A673 (cell line): ENCODE data around the gene ZDHHC16. TPM values are rescaled to one million over a fixed set of nuclear protein-coding genes. Genes with fewer than 3 reads are reported as not detected.

Source experiments
- BruUV-seq: library from RNA; stranded (reverse); fragments of 400-500 nt; replicated peaks from 2 replicates; lab custom pipeline; 2021; lab: Mats Ljungman, UMichigan
- CTCF ChIA-PET: fragments of 300-600 bp; sonication (Branson Sonifier 250); formaldehyde crosslinking; loops from one replicate; lab custom pipeline; 2022; ENCODE audit warnings: antibody characterized with exemption; lab: Charles Lee
- POLR2A ChIA-PET: fragments of 300-600 bp; sonication (Branson Sonifier 250); formaldehyde crosslinking; loops from one replicate; lab custom pipeline; 2022; ENCODE audit warnings: antibody characterized with exemption; ENCODE audit not compliant: low non-redundant PET; lab: Charles Lee
- DNase-seq: peaks from one replicate; pipeline ENCODE4 v3.0.0-alpha.2; 2015; ENCODE audit warnings: low spot score
- H3K27ac ChIP-seq: fragments of 200-600 bp; sonication (generic); 2 replicates; pipeline ENCODE4 v1.5.1; 2016; ENCODE audit warnings: mixed run types, low read depth, mild to moderate bottlenecking, mixed read lengths, antibody characterized with exemption, low read length; ENCODE audit not compliant: poor library complexity, severe bottlenecking
- H3K27me3 ChIP-seq: fragments of 200-600 bp; sonication (generic); replicated peaks from 2 replicates; pipeline ENCODE4 v1.6.1; 2017; ENCODE audit warnings: mixed run types, low read depth, mild to moderate bottlenecking, mixed read lengths, antibody characterized with exemption, low read length; ENCODE audit not compliant: insufficient read depth, poor library complexity
- H3K36me3 ChIP-seq: fragments of 200-600 bp; sonication (generic); 2 replicates; pipeline ENCODE4 v1.6.1; 2016; ENCODE audit warnings: mixed run types, mild to moderate bottlenecking, mixed read lengths, antibody characterized with exemption, low read length; ENCODE audit not compliant: insufficient read depth, poor library complexity, severe bottlenecking
- H3K4me1 ChIP-seq: fragments of 200-600 bp; sonication (generic); 2 replicates; pipeline ENCODE4 v1.6.1; 2017; ENCODE audit warnings: mixed run types, mild to moderate bottlenecking, mixed read lengths, antibody characterized with exemption, low read length; ENCODE audit not compliant: insufficient read depth, poor library complexity, severe bottlenecking
- H3K4me3 ChIP-seq: fragments of 200-600 bp; sonication (generic); 2 replicates; pipeline ENCODE4 v1.5.1; 2016; ENCODE audit warnings: low read depth, mixed run types, mild to moderate bottlenecking, mixed read lengths, low read length; ENCODE audit not compliant: poor library complexity, severe bottlenecking
- H3K9me3 ChIP-seq: fragments of 200-600 bp; sonication (generic); 2 replicates; pipeline ENCODE4 v1.6.1; 2016; ENCODE audit warnings: mixed run types, low read depth, mild to moderate bottlenecking, mixed read lengths, antibody characterized with exemption, low read length; ENCODE audit not compliant: poor library complexity, severe bottlenecking
- CTCF ChIP-seq: fragments of 300-800, 200-600 bp; sonication (generic); conservative IDR thresholded peaks from 2 replicates; pipeline ENCODE4 v1.5.1; 2017; ENCODE audit warnings: low read depth, mild to moderate bottlenecking, antibody characterized with exemption, low read length, moderate library complexity, mixed read lengths
- EZH2 ChIP-seq: fragments of 200-600 bp; sonication (generic); IDR thresholded peaks from 2 replicates; pipeline ENCODE4 v1.6.1; 2017; ENCODE audit warnings: borderline replicate concordance, low read depth, mild to moderate bottlenecking, mixed read lengths, antibody characterized with exemption, low read length; ENCODE audit not compliant: poor library complexity, severe bottlenecking
- intact Hi-C: fragments of 100-400 bp; cut with micrococcal nuclease; formaldehyde crosslinking; loops from one replicate; pipeline ENCODE4 v1.10.0; 2022; ENCODE audit not compliant: unreplicated experiment
- total RNA-seq: library from RNA; stranded (reverse); gene quantifications from 2 replicates; pipeline ENCODE4 v1.2.3, GENCODE V29; 2021

ZDHHC16 gene
- total RNA-seq, 1 experiment from 2014 or later = 49.2 TPM

- Histone ChIP-seq H3K4me1 (peaks cover 8% of the 10 kb centered on the region), H3K36me3 (peaks cover 35% of the 10 kb centered on the region), H3K4me3 (no peak overlapping the region), H3K27ac (no peak overlapping the region), H3K9me3 (no peaks in the 10 kb centered on the region), H3K27me3 (no peaks in the 10 kb centered on the region)
- ChIA-PET POLR2A (no interaction called here), CTCF (no interaction called here)
- no peak for DNase-seq
- no TSS peak for BruUV-seq
- intact Hi-C loops = no loop called here
- TF ChIP-seq EZH2 (no peak), CTCF (no peak)
Observed at GRCh38 chr10:97450828-97451227, 4.9 kb downstream of the ZDHHC16 start.

DNA sequence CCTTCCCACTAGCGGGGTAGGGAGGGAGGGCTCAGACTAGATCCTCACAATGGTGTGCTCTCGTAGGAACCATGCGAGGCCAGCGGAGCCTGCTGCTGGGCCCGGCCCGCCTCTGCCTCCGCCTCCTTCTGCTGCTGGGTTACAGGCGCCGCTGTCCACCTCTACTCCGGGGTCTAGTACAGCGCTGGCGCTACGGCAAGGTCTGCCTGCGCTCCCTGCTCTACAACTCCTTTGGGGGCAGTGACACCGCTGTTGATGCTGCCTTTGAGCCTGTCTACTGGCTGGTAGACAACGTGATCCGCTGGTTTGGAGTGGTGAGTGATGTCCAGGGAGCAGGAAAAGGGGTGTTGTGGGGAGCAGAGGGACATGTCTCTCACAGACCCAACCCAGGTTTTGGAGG lies 5.6 kb downstream of the ZDHHC16 start:
- Histone ChIP-seq H3K4me3 (no peak overlapping the region), H3K36me3 (peaks cover 43% of the 10 kb centered on the region), H3K27ac (no peak overlapping the region), H3K4me1 (peaks cover 8% of the 10 kb centered on the region), H3K9me3 (no peaks in the 10 kb centered on the region), H3K27me3 (no peaks in the 10 kb centered on the region)
- no peak for TF ChIP-seq EZH2
- no peak for TF ChIP-seq CTCF
- CTCF ChIA-PET = interaction anchor here (0.5 kb wide), 1 partner anchor 82 kb away, joined by 5 read pairs; no protein-coding TSS in a partner anchor
- intact Hi-C loops = no loop called here
- POLR2A ChIA-PET = no interaction called here
- DNase-seq = no peak
- BruUV-seq = no TSS peak

DNA sequence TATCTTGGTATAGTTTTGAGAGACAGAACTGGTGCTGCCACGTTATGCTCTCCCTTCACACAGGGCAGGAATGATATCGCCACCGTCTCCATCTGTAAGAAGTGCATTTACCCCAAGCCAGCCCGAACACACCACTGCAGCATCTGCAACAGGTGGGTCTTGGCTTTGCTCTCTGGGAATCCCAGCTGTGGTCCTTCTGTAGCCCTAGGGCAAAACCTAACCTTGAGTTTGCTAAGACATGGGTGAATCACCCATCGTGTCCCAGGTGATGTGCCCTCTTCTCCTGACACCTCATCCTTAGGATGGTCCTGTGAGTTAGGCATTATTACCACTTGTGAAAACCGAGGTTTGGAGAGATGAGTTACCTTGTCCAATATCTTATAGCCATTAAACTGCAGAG lies 6.4 kb downstream of the ZDHHC16 start:
- Histone ChIP-seq H3K27ac (no peak overlapping the region), H3K4me3 (no peak overlapping the region), H3K27me3 (no peaks in the 10 kb centered on the region), H3K36me3 (peaks cover 51% of the 10 kb centered on the region), H3K9me3 (no peaks in the 10 kb centered on the region), H3K4me1 (peaks cover 2% of the 10 kb centered on the region)
- no TSS peak for BruUV-seq
- ChIA-PET POLR2A (no interaction called here), CTCF (no interaction called here)
- intact Hi-C loops = no loop called here
- DNase-seq = no peak
- TF ChIP-seq CTCF = no peak
- TF ChIP-seq EZH2 = no peak
